Measurements from ENCODE around the gene SPACDR. TPM values are rescaled to one million over a fixed set of nuclear protein-coding genes. Genes with fewer than 3 reads are reported as not detected.
A peak's percentile ranks its signal among the peaks of the same experiment; 100 is the strongest.

SPACDR gene
- total and polyA plus RNA-seq, 12 donors = 0.36 to 2.9 (median 0.64) TPM; not detected in 6

DNA sequence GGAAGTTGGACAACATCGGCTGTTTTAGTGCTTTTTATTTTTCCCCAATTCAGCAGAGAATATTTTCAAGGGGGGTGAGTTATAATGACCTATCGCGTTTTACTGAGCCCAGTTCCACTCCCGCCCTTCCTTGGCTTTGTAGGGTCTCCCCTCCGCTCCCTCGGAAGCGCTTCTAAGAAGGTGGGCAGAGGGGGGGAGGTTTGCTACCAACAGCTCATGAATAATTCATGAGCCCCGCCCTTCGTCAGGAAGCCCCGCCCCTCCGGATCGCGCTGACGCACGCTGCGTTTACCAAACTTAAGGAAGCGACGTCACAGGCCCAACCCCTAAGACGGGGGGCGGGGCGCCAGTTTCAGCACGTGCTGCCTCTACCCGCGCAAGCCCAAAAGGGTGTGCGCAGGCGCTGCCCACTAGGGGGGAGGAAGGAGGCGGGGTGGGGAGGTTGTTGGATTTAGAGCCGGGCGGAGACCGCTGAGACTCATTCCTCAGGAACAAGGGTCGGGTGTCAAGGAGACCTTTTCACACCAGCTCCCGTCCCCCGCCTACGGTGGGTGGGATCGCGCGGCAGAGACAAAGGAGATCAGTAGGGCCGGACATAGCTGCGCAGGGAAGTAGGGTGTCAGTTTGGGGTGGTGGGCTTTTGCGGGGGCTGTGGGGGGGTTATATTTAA, 35.0 kb downstream of the SPACDR start:
- intact Hi-C loops (cut with DNase I) = no loop called here
- DNase-seq = peak; percentile 100
- TF ChIP-seq, protein P1, sequence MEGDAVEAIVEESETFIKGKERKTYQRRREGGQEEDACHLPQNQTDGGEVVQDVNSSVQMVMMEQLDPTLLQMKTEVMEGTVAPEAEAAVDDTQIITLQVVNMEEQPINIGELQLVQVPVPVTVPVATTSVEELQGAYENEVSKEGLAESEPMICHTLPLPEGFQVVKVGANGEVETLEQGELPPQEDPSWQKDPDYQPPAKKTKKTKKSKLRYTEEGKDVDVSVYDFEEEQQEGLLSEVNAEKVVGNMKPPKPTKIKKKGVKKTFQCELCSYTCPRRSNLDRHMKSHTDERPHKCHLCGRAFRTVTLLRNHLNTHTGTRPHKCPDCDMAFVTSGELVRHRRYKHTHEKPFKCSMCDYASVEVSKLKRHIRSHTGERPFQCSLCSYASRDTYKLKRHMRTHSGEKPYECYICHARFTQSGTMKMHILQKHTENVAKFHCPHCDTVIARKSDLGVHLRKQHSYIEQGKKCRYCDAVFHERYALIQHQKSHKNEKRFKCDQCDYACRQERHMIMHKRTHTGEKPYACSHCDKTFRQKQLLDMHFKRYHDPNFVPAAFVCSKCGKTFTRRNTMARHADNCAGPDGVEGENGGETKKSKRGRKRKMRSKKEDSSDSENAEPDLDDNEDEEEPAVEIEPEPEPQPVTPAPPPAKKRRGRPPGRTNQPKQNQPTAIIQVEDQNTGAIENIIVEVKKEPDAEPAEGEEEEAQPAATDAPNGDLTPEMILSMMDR (IDR thresholded peaks at IDR 0.05) = peak in 5 of 6 experiments; percentile 25 to 69 (median 52)
- TF ChIP-seq POLR2A (IDR thresholded peaks at IDR 0.05) = peak; percentile 85 to 90
- peak overlapping the region; percentile 86 to 99 (median 96) for H3K4me3 ChIP-seq
- H3K27me3 ChIP-seq = no peaks in the 10 kb centered on the region
- H3K27ac ChIP-seq = peak overlapping the region; percentile 95 to 100 (median 98)
- 0 to 1% (median 0%) methylated on average over 5 to 40 of the region's 40 CpGs for WGBS, 4 donors
- no peaks in the 10 kb centered on the region for H3K9me3 ChIP-seq (replicated peaks in 1 of 3)
- peaks cover 0 to 20% of the 10 kb centered on the region in 2 donors for H3K36me3 ChIP-seq (replicated peaks in 1 of 2)
- H3K4me1 ChIP-seq (replicated peaks in 1 of 2) = peaks cover 19 to 43% of the 10 kb centered on the region in 2 donors

- Histone ChIP-seq H3K27me3 (no peaks in the 10 kb centered on the region), H3K4me3 (peak within 1 kb of the TSS; percentile 86 to 99 (median 96)), H3K36me3 (replicated peaks in 1 of 2) (peaks cover 0 to 13% of the 10 kb centered on the region in 2 donors), H3K9me3 (replicated peaks in 1 of 3) (no peaks in the 10 kb centered on the region), H3K4me1 (replicated peaks in 1 of 2) (peaks cover 19 to 36% of the 10 kb centered on the region in 2 donors), H3K27ac (peak within 1 kb of the TSS; percentile 95 to 100 (median 98))
- intact Hi-C loops (cut with DNase I) = no loop called here
- DNase-seq = peak; percentile 96 to 99 (median 97)
- TF ChIP-seq, protein P1 (IDR thresholded peaks at IDR 0.05) = peak in 1 of 6 experiments; percentile 1
- TF ChIP-seq POLR2A (IDR thresholded peaks at IDR 0.05) = peak; percentile 100
- WGBS, 4 donors = 0 to 2% (median 0%) methylated on average over 36 to 66 of the region's 66 CpGs
Measured at GRCh38 chr7:100428199-100428966, 35.7 kb downstream of the SPACDR start, which contains the start of gene ZCWPW1. ZCWPW1 (minus strand) TSS chr7:100428703; CDS start chr7:100420649, 8,054 bp downstream.

- H3K4me1 ChIP-seq (replicated peaks in 1 of 2) = peaks cover 19 to 30% of the 10 kb centered on the region in 2 donors
- peak overlapping the region in 1 of 4 donors; percentile 86 for H3K4me3 ChIP-seq
- WGBS, 4 donors = 44 to 51% (median 46%) methylated on average over 14 to 16 of the region's 16 CpGs
- H3K27ac ChIP-seq = peak overlapping the region in 4 of 5 donors; percentile 97 to 100 (median 99)
- DNase-seq = peak in 1 of 7 donors; percentile 53
- TF ChIP-seq, protein P1 (IDR thresholded peaks at IDR 0.05) = no peak
- no peak for TF ChIP-seq POLR2A (IDR thresholded peaks at IDR 0.05)
- no peaks in the 10 kb centered on the region for H3K9me3 ChIP-seq (replicated peaks in 1 of 3)
- intact Hi-C loops (cut with DNase I) = no loop called here
- no peaks in the 10 kb centered on the region for H3K27me3 ChIP-seq
- H3K36me3 ChIP-seq (replicated peaks in 1 of 2) = peaks cover 0 to 7% of the 10 kb centered on the region in 2 donors
Measured at GRCh38 chr7:100427762-100428198, 36.3 kb downstream of the SPACDR start.

GRCh38 chr7:100426516-100426915, 37.5 kb downstream of the SPACDR start:
- Histone ChIP-seq H3K9me3 (replicated peaks in 1 of 3) (no peaks in the 10 kb centered on the region), H3K27me3 (no peaks in the 10 kb centered on the region), H3K36me3 (replicated peaks in 1 of 2) (no peaks in the 10 kb centered on the region), H3K4me1 (replicated peaks in 1 of 2) (peaks cover 16 to 17% of the 10 kb centered on the region in 2 donors), H3K4me3 (no peak overlapping the region), H3K27ac (no peak overlapping the region)
- TF ChIP-seq POLR2A (IDR thresholded peaks at IDR 0.05) = no peak
- TF ChIP-seq, protein P1 (IDR thresholded peaks at IDR 0.05) = no peak
- intact Hi-C loops (cut with DNase I) = no loop called here
- no peak for DNase-seq

Measured in adrenal gland (tissue), 12 donors.